NCI-H146 treated with DMSO at 0.1 percent for 48 hours (cell line): ENCODE data around the gene TCF19.
A peak's percentile ranks its signal among the peaks of the same experiment; 100 is the strongest.

Experiments
- DNase-seq: peaks from one replicate; lab custom pipeline; 2025; ENCODE audit not compliant: unreplicated experiment; lab: John Stamatoyannopoulos, UW

TCF19 gene

GRCh38 chr6:31128093-31128676 lies 30.2 kb upstream of the TCF19 start:
- peak; percentile 40 for DNase-seq

- peak; percentile 37 for DNase-seq
These were observed 29.3 kb upstream of the TCF19 start for GRCh38 chr6:31129130-31129529.

- DNase-seq, result no peak
These were observed 27.6 kb upstream of the TCF19 start for GRCh38 chr6:31130751-31131150.

- DNase-seq, result no peak
These were observed 26.8 kb upstream of the TCF19 start for GRCh38 chr6:31131595-31131994.

- DNase-seq, result no peak
These were observed 25.6 kb upstream of the TCF19 start for GRCh38 chr6:31132806-31133205.

- DNase-seq, result no peak
These were observed 22.7 kb upstream of the TCF19 start for GRCh38 chr6:31135710-31136109.

- no peak for DNase-seq
These were observed 19.4 kb upstream of the TCF19 start, which contains the start of gene PSORS1C2 for GRCh38 chr6:31138982-31139381. TSS of gene PSORS1C2 (minus strand) at chr6:31139066. CDS start at chr6:31139026, 40 bp downstream.

GRCh38 chr6:31139599-31139998 lies 18.8 kb upstream of the TCF19 start:
- no peak for DNase-seq

GRCh38 chr6:31140643-31141042 lies 17.7 kb upstream of the TCF19 start:
- no peak for DNase-seq

- DNase-seq, result no peak
These were observed 16.0 kb upstream of the TCF19 start for GRCh38 chr6:31142361-31142761.

GRCh38 chr6:31143148-31143547 lies 15.2 kb upstream of the TCF19 start:
- no peak for DNase-seq

- DNase-seq, result no peak
These were observed 14.0 kb upstream of the TCF19 start for GRCh38 chr6:31144296-31144969.

- DNase-seq, result no peak
These were observed 13.4 kb upstream of the TCF19 start for GRCh38 chr6:31144970-31145340.

GRCh38 chr6:31145386-31145785 lies 13.0 kb upstream of the TCF19 start:
- DNase-seq, result no peak

GRCh38 chr6:31149827-31150447 lies 8.5 kb upstream of the TCF19 start:
- no peak for DNase-seq

GRCh38 chr6:31152781-31153180 lies 5.6 kb upstream of the TCF19 start:
- DNase-seq, result no peak

- no peak for DNase-seq
These were observed 4.0 kb upstream of the TCF19 start for GRCh38 chr6:31154436-31154835.

- DNase-seq, result no peak
These were observed 1.7 kb upstream of the TCF19 start for GRCh38 chr6:31156641-31157040.

GRCh38 chr6:31157513-31158139 lies 763 bp upstream of the TCF19 start, which contains the start of gene CCHCR1:
TSS of gene CCHCR1 (minus strand) at chr6:31157802. CDS start at chr6:31157600, 202 bp downstream.
- peak; percentile 36 for DNase-seq

- DNase-seq, result peak; percentile 10
These were observed 770 bp downstream of the TCF19 start for GRCh38 chr6:31158863-31159855.
